Epithelial cell of esophagus (primary cell): Measurements from ENCODE around the gene SMIM7.
A peak's percentile ranks its signal among the peaks of the same experiment; 100 is the strongest.
"Not testable (repeated sequence)": the region's sequence is repeated elsewhere in the genome, so short reads cannot be mapped to it uniquely, and the experiment has no call there.

ENCODE experiments used
- DNase-seq: peaks from one replicate; pipeline ENCODE4 v3.0.0; 2010; ENCODE audit warnings: low read depth
- H3K4me3 ChIP-seq: 2 replicates; pipeline ENCODE4 v1.5.1; 2011; ENCODE audit warnings: mild to moderate bottlenecking, low read length, control low read depth
- TF ChIP-seq, protein P1 (sequence below): IDR thresholded peaks from 2 replicates; pipeline ENCODE4 v1.5.1; 2011; ENCODE audit warnings: low read depth, mild to moderate bottlenecking, low read length, control low read depth, inconsistent platforms; ENCODE audit not compliant: insufficient read depth; ENCODE audit errors: missing control alignments

Gene SMIM7

DNA sequence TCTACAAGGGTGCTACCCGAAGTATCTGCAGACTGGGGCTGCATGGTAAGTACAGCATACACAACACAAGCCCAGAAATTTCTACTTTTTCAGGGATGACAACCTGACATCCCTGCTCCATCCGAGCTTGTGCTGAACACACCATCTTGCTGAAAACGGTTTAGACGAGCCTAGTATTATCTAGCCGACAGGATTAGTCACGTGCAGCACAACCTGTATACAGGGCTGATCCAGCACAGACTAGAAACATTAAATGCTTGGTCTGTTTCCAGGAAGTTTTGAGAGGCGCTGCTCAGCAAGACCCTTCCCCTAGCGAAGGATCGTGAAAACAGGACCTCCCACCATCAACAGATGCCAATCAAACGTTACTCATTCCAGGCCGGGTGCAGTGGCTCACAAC, 4.2 kb downstream of the SMIM7 start:
- TF ChIP-seq, protein P1, sequence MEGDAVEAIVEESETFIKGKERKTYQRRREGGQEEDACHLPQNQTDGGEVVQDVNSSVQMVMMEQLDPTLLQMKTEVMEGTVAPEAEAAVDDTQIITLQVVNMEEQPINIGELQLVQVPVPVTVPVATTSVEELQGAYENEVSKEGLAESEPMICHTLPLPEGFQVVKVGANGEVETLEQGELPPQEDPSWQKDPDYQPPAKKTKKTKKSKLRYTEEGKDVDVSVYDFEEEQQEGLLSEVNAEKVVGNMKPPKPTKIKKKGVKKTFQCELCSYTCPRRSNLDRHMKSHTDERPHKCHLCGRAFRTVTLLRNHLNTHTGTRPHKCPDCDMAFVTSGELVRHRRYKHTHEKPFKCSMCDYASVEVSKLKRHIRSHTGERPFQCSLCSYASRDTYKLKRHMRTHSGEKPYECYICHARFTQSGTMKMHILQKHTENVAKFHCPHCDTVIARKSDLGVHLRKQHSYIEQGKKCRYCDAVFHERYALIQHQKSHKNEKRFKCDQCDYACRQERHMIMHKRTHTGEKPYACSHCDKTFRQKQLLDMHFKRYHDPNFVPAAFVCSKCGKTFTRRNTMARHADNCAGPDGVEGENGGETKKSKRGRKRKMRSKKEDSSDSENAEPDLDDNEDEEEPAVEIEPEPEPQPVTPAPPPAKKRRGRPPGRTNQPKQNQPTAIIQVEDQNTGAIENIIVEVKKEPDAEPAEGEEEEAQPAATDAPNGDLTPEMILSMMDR, result no peak
- no peak for DNase-seq
- H3K4me3 ChIP-seq, result no peak overlapping the region

DNA sequence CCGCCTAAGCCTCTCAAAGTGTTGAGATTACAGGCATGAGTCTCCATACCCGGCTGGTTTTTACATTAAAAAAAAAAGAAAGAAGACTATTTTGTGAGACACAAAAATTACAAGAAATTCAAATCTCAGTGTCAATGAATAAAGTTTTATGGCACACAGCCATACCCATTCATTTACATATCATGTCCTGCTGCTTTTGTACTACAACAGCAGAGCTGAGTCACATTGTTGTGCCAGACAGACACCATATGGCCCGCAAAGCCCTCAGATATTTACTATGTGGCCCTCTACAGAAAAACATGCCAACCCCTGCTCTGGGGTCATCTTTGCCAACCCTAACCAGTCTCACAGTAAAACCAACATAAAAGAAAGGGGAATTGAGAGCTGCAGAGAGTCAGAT, 5.3 kb downstream of the SMIM7 start:
- TF ChIP-seq, protein P1, result no peak
- peak; percentile 60 for DNase-seq
- H3K4me3 ChIP-seq, result no peak overlapping the region

DNA sequence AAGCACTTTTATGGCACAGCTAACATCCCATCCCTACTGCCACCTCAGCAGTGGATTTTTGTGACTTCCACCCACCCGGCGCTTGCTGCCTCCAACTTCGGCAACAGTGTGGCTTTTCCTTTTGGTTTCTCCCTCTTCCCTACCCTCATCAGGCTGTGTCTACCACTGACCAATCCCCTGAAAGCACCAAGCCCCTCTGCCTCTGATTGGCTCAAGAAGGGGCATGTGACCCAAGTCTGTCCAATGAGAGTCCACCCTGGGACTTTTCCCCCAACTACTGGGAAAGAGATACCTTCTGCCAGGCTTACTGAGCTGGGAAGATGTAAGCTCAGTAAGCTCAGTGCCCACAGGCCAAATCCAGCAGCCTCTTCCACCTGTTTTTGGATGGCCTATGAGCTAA, 5.8 kb downstream of the SMIM7 start:
- TF ChIP-seq, protein P1, result no peak
- H3K4me3 ChIP-seq, result no peak overlapping the region
- peak; percentile 15 for DNase-seq

DNA sequence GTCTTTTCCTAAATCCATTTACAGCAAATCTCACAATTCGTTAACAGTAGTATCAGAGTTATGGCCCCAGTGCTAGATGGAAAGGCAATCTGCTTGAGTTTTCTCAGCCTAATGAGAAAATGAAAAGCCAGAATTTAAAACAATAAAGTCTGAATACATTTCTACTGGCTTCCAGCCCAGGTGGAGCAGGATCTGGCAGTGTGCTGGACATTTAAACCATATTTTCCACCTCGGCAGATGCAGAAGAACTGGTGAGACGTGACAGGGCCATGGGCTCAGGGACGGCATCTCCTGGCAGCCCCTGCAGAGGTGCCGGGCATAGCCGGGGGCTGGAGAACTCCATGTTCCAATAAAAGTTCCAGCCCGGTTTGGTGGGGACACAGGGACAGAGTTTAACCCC, 7.1 kb downstream of the SMIM7 start:
- TF ChIP-seq, protein P1, result no peak
- H3K4me3 ChIP-seq, result no peak overlapping the region
- DNase-seq, result no peak

DNA sequence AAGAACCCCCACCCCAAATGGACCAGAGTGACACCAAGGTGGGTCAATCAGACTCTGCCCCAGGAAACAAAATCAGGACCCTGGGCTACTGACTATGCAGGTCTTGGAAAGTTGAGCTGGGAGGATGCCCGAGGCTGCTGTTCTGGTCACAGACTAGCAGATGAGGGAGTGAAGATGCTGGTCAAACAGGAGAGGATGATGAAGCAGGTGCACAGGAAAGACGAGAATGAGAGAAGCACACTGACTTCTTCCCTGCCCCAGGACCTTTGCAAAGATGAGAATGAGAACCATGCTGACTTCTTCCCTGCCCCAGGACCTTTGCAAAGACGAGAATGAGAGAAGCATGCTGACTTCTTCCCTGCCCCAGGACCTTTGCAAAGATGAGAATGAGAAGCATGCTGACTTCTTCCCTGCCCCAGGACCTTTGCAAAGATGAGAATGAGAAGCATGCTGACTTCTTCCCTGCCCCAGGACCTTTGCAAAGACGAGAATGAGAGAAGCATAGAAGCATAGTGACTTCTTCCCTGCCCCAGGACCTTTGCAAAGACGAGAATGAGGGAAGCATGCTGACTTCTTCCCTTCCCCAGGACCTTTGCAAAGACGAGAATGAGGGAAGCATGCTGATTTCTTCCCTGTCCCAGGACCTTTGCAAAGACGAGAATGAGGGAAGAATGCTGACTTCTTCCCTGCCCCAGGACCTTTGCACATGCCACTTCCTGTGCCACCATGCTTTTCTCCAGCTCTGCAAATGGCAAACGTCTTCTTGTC, 8.3 kb downstream of the SMIM7 start:
- H3K4me3 ChIP-seq, DNase-seq: not testable (repeated sequence)

DNA sequence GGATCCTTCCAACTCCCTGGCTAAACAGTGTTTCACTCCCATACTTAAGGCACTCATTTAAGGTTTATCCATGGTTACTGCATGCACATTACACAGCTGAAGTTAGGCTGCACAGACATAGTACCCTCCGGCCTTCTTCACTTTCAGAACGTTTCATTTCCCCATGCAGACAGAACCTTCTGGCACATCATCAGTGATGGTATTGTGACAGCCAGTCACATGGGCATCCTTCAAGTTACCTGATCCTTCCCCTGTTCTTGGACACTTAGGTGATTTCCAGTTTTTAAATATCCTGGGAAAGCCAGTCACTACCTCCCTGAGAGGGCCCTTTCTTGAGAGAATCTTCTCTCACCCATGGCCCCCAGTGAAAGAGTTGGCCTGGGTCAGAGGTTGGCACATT, 9.1 kb downstream of the SMIM7 start:
- no peak overlapping the region for H3K4me3 ChIP-seq
- no peak for DNase-seq
- TF ChIP-seq, protein P1, result no peak

- DNase-seq, result no peak
- TF ChIP-seq, protein P1, result no peak
- no peak overlapping the region for H3K4me3 ChIP-seq
Measured at GRCh38 chr19:16649734-16650133, 10.2 kb downstream of the SMIM7 start.

GRCh38 chr19:16645140-16645539, 14.8 kb downstream of the SMIM7 start:
- TF ChIP-seq, protein P1, result no peak
- no peak for DNase-seq
- no peak overlapping the region for H3K4me3 ChIP-seq
